IMR-90 (cell line): ENCODE measurements around the gene LRRC4C. TPM values are rescaled to one million over a fixed set of nuclear protein-coding genes. Genes with fewer than 3 reads are reported as not detected.

Experiments
- ATAC-seq: fragments of 200-7000 bp; cut with Tn5 transposase; 2 replicates; pipeline ENCODE4 v1.9.1; 2020; ENCODE audit warnings: low read depth, mild to moderate bottlenecking, moderate library complexity
- BruUV-seq: library from RNA; stranded (reverse); fragments of 400-500 nt; replicated peaks from 2 replicates; lab custom pipeline; 2021; lab: Mats Ljungman, UMichigan
- CTCF ChIA-PET: fragments of 300-600 bp; formaldehyde crosslinking; extraction: SDS; loops from one replicate; lab custom pipeline; 2021; ENCODE audit warnings: antibody characterized with exemption; lab: Yijun Ruan, JAX
- POLR2A ChIA-PET: fragments of 300-600 bp; sonication (Branson Sonifier 250); formaldehyde crosslinking; loops from one replicate; lab custom pipeline; 2022; ENCODE audit warnings: antibody characterized with exemption; ENCODE audit not compliant: unreplicated experiment; lab: Charles Lee
- DNase-seq: peaks from one replicate; pipeline ENCODE4 v3.0.0; 2013
- H2AFZ ChIP-seq: replicated peaks from 2 replicates; pipeline ENCODE3; 2013; ENCODE audit warnings: low read length, mild to moderate bottlenecking; ENCODE audit not compliant: poor library complexity
- H2AK5ac ChIP-seq: 2 replicates; pipeline ENCODE4 v1.6.1; 2013; ENCODE audit warnings: low read depth, low read length, inconsistent platforms
- H2AK9ac ChIP-seq: replicated peaks from 2 replicates; pipeline ENCODE3; 2013; ENCODE audit warnings: mild to moderate bottlenecking, low read depth, low read length, moderate library complexity; ENCODE audit not compliant: poor library complexity
- H2BK120ac ChIP-seq: 2 replicates; pipeline ENCODE4 v1.6.1; 2013; ENCODE audit warnings: low read depth, low read length, inconsistent platforms
- H2BK15ac ChIP-seq: 3 replicates; pipeline ENCODE4 v1.6.1; 2013; ENCODE audit warnings: low read depth, low read length, inconsistent platforms
- H2BK20ac ChIP-seq: 2 replicates; pipeline ENCODE4 v1.6.1; 2013; ENCODE audit warnings: low read depth, mild to moderate bottlenecking, inconsistent platforms, low read length, moderate library complexity
- H2BK5ac ChIP-seq: 2 replicates; pipeline ENCODE4 v1.6.1; 2013; ENCODE audit warnings: mild to moderate bottlenecking, low read depth, low read length, inconsistent platforms; ENCODE audit not compliant: poor library complexity, severe bottlenecking
- H3K14ac ChIP-seq: replicated peaks from 2 replicates; pipeline ENCODE4 v1.6.1; 2013; ENCODE audit warnings: low read depth, low read length, inconsistent platforms
- H3K18ac ChIP-seq: 2 replicates; pipeline ENCODE4 v1.6.1; 2013; ENCODE audit warnings: low read depth, low read length, control low read depth
- H3K23ac ChIP-seq: 2 replicates; pipeline ENCODE4 v1.6.1; 2013; ENCODE audit warnings: low read depth, low read length, inconsistent platforms
- H3K27ac ChIP-seq: 2 replicates; pipeline ENCODE4 v1.5.1; 2013; ENCODE audit warnings: mild to moderate bottlenecking, control low read depth, low read length; ENCODE audit not compliant: insufficient read depth
- H3K27me3 ChIP-seq: 2 replicates; pipeline ENCODE4 v1.6.1; 2013; ENCODE audit warnings: low read length; ENCODE audit not compliant: control insufficient read depth, insufficient read depth
- H3K36me3 ChIP-seq: 2 replicates; pipeline ENCODE4 v1.6.1; 2013; ENCODE audit warnings: low read length, mixed read lengths; ENCODE audit not compliant: control insufficient read depth, insufficient read depth
- H3K4ac ChIP-seq: 2 replicates; pipeline ENCODE4 v1.6.1; 2013; ENCODE audit warnings: low read depth, low read length, inconsistent platforms
- H3K4me1 ChIP-seq: 2 replicates; pipeline ENCODE4 v1.6.1; 2013; ENCODE audit warnings: low read length, mixed read lengths; ENCODE audit not compliant: control insufficient read depth, insufficient read depth
- H3K4me2 ChIP-seq: 2 replicates; pipeline ENCODE4 v1.6.1; 2013; ENCODE audit warnings: low read depth, mild to moderate bottlenecking, control low read depth, low read length, moderate library complexity
- H3K4me3 ChIP-seq: 2 replicates; pipeline ENCODE4 v1.5.1; 2013; ENCODE audit warnings: low read depth, mild to moderate bottlenecking, control low read depth, low read length, moderate library complexity; ENCODE audit not compliant: insufficient read depth
- H3K56ac ChIP-seq: 2 replicates; pipeline ENCODE4 v1.6.1; 2013; ENCODE audit warnings: low read length, inconsistent platforms; ENCODE audit not compliant: insufficient read depth; ENCODE audit errors: extremely low read depth
- H3K79me1 ChIP-seq, 2 experiments: 2 replicates each; pipeline ENCODE4 v1.6.1; 2013; ENCODE audit warnings: low read length in 2 of 2, inconsistent platforms in 1 of 2, low read depth in 1 of 2
- H3K9ac ChIP-seq: 2 replicates; pipeline ENCODE4 v1.6.1; 2013; ENCODE audit warnings: low read depth, low read length, control low read depth
- H3K9me1 ChIP-seq: 2 replicates; pipeline ENCODE4 v1.6.1; 2013; ENCODE audit warnings: low read length, inconsistent platforms; ENCODE audit not compliant: insufficient read depth
- H3K9me3 ChIP-seq: 2 replicates; pipeline ENCODE4 v1.6.1; 2013; ENCODE audit warnings: low read length; ENCODE audit not compliant: control insufficient read depth, insufficient read depth
- H4K20me1 ChIP-seq: 2 replicates; pipeline ENCODE4 v1.6.1; 2013; ENCODE audit warnings: low read length, inconsistent platforms; ENCODE audit not compliant: insufficient read depth
- H4K5ac ChIP-seq: 2 replicates; pipeline ENCODE4 v1.6.1; 2013; ENCODE audit warnings: mild to moderate bottlenecking, low read depth, low read length, control low read depth
- H4K8ac ChIP-seq, 2 experiments: 2 replicates each; pipeline ENCODE4 v1.6.1; 2013; ENCODE audit warnings: low read depth in 2 of 2, low read length in 2 of 2, control low read depth in 1 of 2, inconsistent platforms in 1 of 2
- H4K91ac ChIP-seq: 2 replicates; pipeline ENCODE4 v1.6.1; 2013; ENCODE audit warnings: low read depth, low read length, inconsistent platforms; ENCODE audit not compliant: insufficient read depth
- BHLHE40 ChIP-seq: fragments of 150-350 bp; IDR thresholded peaks from 2 replicates; pipeline ENCODE4 v1.6.1; 2016; ENCODE audit warnings: mild to moderate bottlenecking, low read depth, low read length
- RAD21 ChIP-seq: IDR thresholded peaks from 2 replicates; pipeline ENCODE4 v1.6.1; 2012; ENCODE audit warnings: low read length, improper control_type of control experiment
- RCOR1 ChIP-seq: IDR thresholded peaks from 2 replicates; pipeline ENCODE4 v1.6.1; 2012; ENCODE audit warnings: mild to moderate bottlenecking, low read length, improper control_type of control experiment; ENCODE audit not compliant: insufficient replicate concordance
- SMC3 ChIP-seq: fragments of 150-350 bp; IDR thresholded peaks from 2 replicates; pipeline ENCODE4 v1.6.1; 2016; ENCODE audit warnings: low read depth, mild to moderate bottlenecking, antibody characterized with exemption, low read length, moderate library complexity
- WGBS, 2 experiments: methylation state at CpG; one replicate each; pipeline versions ENCODE4 v1.1.5 to v1.1.7; 2013; ENCODE audit warnings: missing lambda C conversion rate in 2 of 2; ENCODE audit not compliant: insufficient read length in 1 of 2; ENCODE audit errors: extremely low coverage in 2 of 2; 5-methylcytosine and 5-hydroxymethylcytosine counted together
- dilution Hi-C: fragments of 300-500 bp; cut with HindIII; formaldehyde crosslinking; loops from one replicate; pipeline ENCODE4 v1.14.3; 2018; ENCODE audit warnings: low sequenced_read_pairs; ENCODE audit not compliant: unreplicated experiment
- in situ Hi-C: fragments of 300-500 bp; cut with MboI; formaldehyde crosslinking; loops from 3 replicates; pipeline ENCODE4 v1.14.3; 2019; ENCODE audit warnings: low sequenced_read_pairs, inconsistent platforms, mixed read lengths
- intact Hi-C: fragments of 100-400 bp; cut with micrococcal nuclease; formaldehyde crosslinking; loops from 2 replicates; pipeline ENCODE4 v1.10.0; 2022
- polyA plus RNA-seq, 3 experiments: library from polyadenylated mRNA; depleted of rRNA; stranded (reverse); fragments of >200 nt; gene quantifications; 2 replicates each; pipeline ENCODE4 v1.2.3, GENCODE V29; 2012; ENCODE audit warnings: low replicate concordance in 1 of 3
- total RNA-seq: library from RNA; depleted of rRNA; stranded (reverse); fragments of >200 nt; gene quantifications from 2 replicates; pipeline ENCODE4 v1.2.3, GENCODE V29; 2012

LRRC4C gene
- total and polyA plus RNA-seq, 2 of the 4 experiments (the other 2 are of a cell fraction), result under 0.01 to 0.03 TPM

DNA sequence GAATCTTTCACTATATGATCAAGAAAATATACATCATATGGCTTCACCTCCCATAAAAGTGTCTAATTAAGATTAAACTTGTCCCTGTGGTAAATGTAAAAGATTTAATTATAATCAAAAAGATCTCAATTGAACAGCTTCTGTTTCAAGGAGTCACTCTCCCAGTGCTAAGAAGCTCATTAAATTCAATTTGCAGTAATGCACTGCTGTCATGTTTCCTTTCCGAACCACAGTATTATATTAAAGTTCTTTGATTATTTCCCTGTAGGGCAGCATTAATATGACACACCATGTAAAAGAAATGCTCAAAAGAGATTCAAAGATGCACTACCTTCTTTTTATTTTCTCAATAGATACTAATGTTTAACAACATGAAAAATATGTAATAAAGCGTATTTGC, 758.4 kb downstream of the LRRC4C start:
- Histone ChIP-seq H3K27me3 (no peaks in the 10 kb centered on the region), H4K5ac (no peak overlapping the region), H3K4me3 (no peak overlapping the region), H2AK9ac (no peak overlapping the region), H4K8ac (no peak overlapping the region), H3K4me1 (no peaks in the 10 kb centered on the region), H3K18ac (no peak overlapping the region), H2BK15ac (no peak overlapping the region), H3K23ac (no peak overlapping the region), H3K9me3 (0 out of 2 replicates have a peak, but pooled peaks cover 2% of the 10 kb centered on the region), H3K4ac (no peak overlapping the region), H3K9ac (no peak overlapping the region), H2BK20ac (no peak overlapping the region), H4K91ac (no peak overlapping the region), H2BK120ac (no peak overlapping the region), H3K36me3 (no peaks in the 10 kb centered on the region), H3K56ac (no peak overlapping the region), H3K4me2 (no peak overlapping the region), H4K20me1 (no peaks in the 10 kb centered on the region), H2AFZ (no peak overlapping the region), H3K79me1 (no peaks in the 10 kb centered on the region), H2AK5ac (no peak overlapping the region), H3K27ac (no peak overlapping the region), H3K9me1 (no peaks in the 10 kb centered on the region), H3K14ac (no peak overlapping the region), H2BK5ac (no peak overlapping the region)
- ATAC-seq (no peak), DNase-seq (no peak)
- no CpG with 5 or more reads among the region's 2 CpGs for WGBS, 2 experiments
- BruUV-seq, result no TSS peak
- dilution Hi-C loops (no loop called here), in situ Hi-C loops (no loop called here), intact Hi-C loops (no loop called here)
- TF ChIP-seq BHLHE40 (no peak), RAD21 (no peak), SMC3 (no peak), RCOR1 (no peak)
- ChIA-PET POLR2A (no interaction called here), CTCF (no interaction called here)
